Esophagus muscularis mucosa (tissue), 4 donors: ENCODE results near the gene HMGN5. TPM values are rescaled to one million over a fixed set of nuclear protein-coding genes. Genes with fewer than 3 reads are reported as not detected.

Source experiments
- DNase-seq: peaks from one replicate; pipeline ENCODE4 v3.0.0-alpha.2; 2017; ENCODE audit errors: extremely low spot score
- H3K27ac ChIP-seq, 4 donors: fragments of 200-600 bp; sonication (generic); replicated peaks in 1 of 4; 1 replicate in 3 of 4; 2 replicates in 1 of 4; pipeline ENCODE4 v1.5.1; 2016 to 2019; ENCODE audit warnings: mild to moderate bottlenecking in 1 of 4
- H3K27me3 ChIP-seq, 4 donors: fragments of 200-600 bp; sonication (generic); one replicate each; pipeline versions ENCODE4 v1.5.1 to v1.6.0; 2016 to 2019
- H3K36me3 ChIP-seq, 4 donors: fragments of 200-600 bp; sonication (generic); one replicate each; pipeline ENCODE4 v1.5.1; 2016 to 2019
- H3K4me1 ChIP-seq, 4 donors: fragments of 200-600 bp; sonication (generic); one replicate each; pipeline ENCODE4 v1.5.1; 2016 to 2019
- H3K4me3 ChIP-seq, 4 donors: fragments of 200-600 bp; sonication (generic); 1 replicate in 2 of 4; 2 replicates in 2 of 4; pipeline ENCODE4 v1.5.1; 2016 to 2019; ENCODE audit warnings: mild to moderate bottlenecking in 4 of 4, moderate library complexity in 1 of 4
- H3K9me3 ChIP-seq, 4 donors: fragments of 200-600 bp; sonication (generic); 1 replicate in 3 of 4; 2 replicates in 1 of 4; pipeline ENCODE4 v1.5.1; 2016 to 2019
- CTCF ChIP-seq, 3 experiments: fragments of 200-600 bp in 2 of 3; fragments of 450-650 bp in 1 of 3; sonication (generic) in 2 of 3; IDR thresholded peaks; one replicate each; pipeline ENCODE4 v1.5.1; 2017 to 2019; ENCODE audit warnings: antibody characterized with exemption in 3 of 3, mild to moderate bottlenecking in 2 of 3, moderate library complexity in 1 of 3
- EP300 ChIP-seq: sonication (generic); formaldehyde crosslinking; IDR thresholded peaks from one replicate; pipeline ENCODE4 v1.6.1; 2017; ENCODE audit warnings: antibody characterized with exemption
- POLR2A ChIP-seq: fragments of 450-650 bp; IDR thresholded peaks from one replicate; pipeline ENCODE4 v1.6.1; 2017; ENCODE audit warnings: antibody characterized with exemption, moderate library complexity, mild to moderate bottlenecking, low read depth
- POLR2AphosphoS5 ChIP-seq, 2 donors: sonication (generic); formaldehyde crosslinking; IDR thresholded peaks; one replicate each; pipeline ENCODE4 v1.6.1; 2017; ENCODE audit warnings: antibody characterized with exemption in 2 of 2
- WGBS: methylation state at CpG from one replicate; pipeline ENCODE4 v1.1.5; 2018; 5-methylcytosine and 5-hydroxymethylcytosine counted together
- intact Hi-C: fragments of 100-400 bp; cut with DNase I; formaldehyde crosslinking; loops from one replicate; pipeline ENCODE4 v1.15.1; 2023
- total RNA-seq, 4 donors: library from RNA; depleted of rRNA; stranded (reverse); fragments of >200 nt; gene quantifications; one replicate each; pipeline versions ENCODE4 v1.1.0 to v1.2.1, GENCODE V29; 2016

Gene HMGN5
- total RNA-seq, 4 donors from 2014 or later: 2.1 to 16.2 (median 3.2) TPM

- Histone ChIP-seq H3K9me3 (no peaks in the 10 kb centered on the region), H3K4me3 (no peak overlapping the region), H3K4me1 (no peaks in the 10 kb centered on the region), H3K36me3 (no peaks in the 10 kb centered on the region), H3K27ac (no peak overlapping the region), H3K27me3 (no peaks in the 10 kb centered on the region)
- WGBS: 74% methylated on average over 3 of the region's 3 CpGs
- TF ChIP-seq EP300 (no peak), POLR2A (no peak), CTCF (IDR thresholded peaks at IDR 0.05) (no peak), POLR2AphosphoS5 (IDR thresholded peaks at IDR 0.05) (no peak)
- intact Hi-C loops: no loop called here
- no peak for DNase-seq
Observed at GRCh38 chrX:81110286-81110685, 91.4 kb downstream of the HMGN5 start.

GRCh38 chrX:81082649-81083048 lies 119.1 kb downstream of the HMGN5 start:
- no peak for DNase-seq
- Histone ChIP-seq H3K4me3 (no peak overlapping the region), H3K4me1 (no peaks in the 10 kb centered on the region), H3K36me3 (no peaks in the 10 kb centered on the region), H3K9me3 (peaks cover 0 to 3% (median 0%) of the 10 kb centered on the region in 4 donors), H3K27me3 (no peaks in the 10 kb centered on the region), H3K27ac (no peak overlapping the region)
- TF ChIP-seq EP300 (no peak), POLR2A (no peak), POLR2AphosphoS5 (IDR thresholded peaks at IDR 0.05) (no peak), CTCF (IDR thresholded peaks at IDR 0.05) (no peak)
- WGBS: 81% methylated on average over 2 of the region's 2 CpGs
- intact Hi-C loops: no loop called here

Other genes with a start within 250 kb of the HMGN5 start
- gene SH3BGRL, start 189 bp upstream of the HMGN5 start, total RNA-seq: 100 to 1,000 TPM; 251 to 338 (median 290) TPM